PFSK-1 (cell line): Measurements from ENCODE around the gene IFNK.

Experiments
- POLR2AphosphoS5 ChIP-seq: IDR thresholded peaks from 2 replicates; pipeline ENCODE4 v1.6.1; 2012; ENCODE audit warnings: low read depth, mild to moderate bottlenecking, control low read depth, low read length, moderate library complexity
- TF ChIP-seq, protein P1 (sequence below), 2 experiments: IDR thresholded peaks; 2 replicates each; pipeline versions ENCODE4 v1.6.1 to v1.8.0; 2011 to 2012; ENCODE audit warnings: low read depth in 2 of 2, low read length in 2 of 2, control low read depth in 1 of 2, inconsistent platforms in 1 of 2, mild to moderate bottlenecking in 1 of 2, moderate library complexity in 1 of 2; ENCODE audit not compliant: insufficient read depth in 1 of 2

DNA sequence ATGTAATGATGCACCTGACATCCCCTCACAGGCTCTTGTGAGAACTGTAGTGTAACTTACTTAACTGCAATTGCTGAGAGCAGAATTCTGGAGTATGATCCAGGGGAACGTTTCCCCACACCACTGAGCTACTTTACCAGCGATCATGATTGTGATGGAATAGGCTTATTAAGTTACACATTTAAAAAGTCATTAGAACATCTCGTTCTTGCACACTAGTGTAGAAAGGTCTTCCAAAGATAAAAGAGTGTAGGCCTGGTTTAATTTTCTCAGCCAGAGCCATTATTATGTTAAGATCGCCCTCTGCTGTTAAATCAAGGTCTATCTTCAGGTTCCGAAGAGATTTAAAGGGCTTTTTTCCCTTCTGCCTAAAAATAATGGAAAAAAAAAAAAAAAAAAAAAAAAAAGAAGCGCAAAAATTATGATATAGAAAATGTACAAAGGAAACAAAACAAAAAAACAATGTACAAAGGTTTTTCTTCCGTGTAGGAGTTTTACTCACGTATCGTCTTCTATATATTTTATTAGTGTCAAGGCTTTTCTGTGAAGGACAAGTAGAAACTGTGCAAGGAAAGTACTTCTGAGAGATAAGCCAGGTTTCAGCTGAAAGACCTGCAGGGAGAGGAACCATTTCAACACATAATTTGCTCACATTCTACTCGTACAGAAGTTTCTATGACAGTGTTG is 24.1 kb downstream of the IFNK start:
- no peak for TF ChIP-seq POLR2AphosphoS5
- TF ChIP-seq, protein P1, sequence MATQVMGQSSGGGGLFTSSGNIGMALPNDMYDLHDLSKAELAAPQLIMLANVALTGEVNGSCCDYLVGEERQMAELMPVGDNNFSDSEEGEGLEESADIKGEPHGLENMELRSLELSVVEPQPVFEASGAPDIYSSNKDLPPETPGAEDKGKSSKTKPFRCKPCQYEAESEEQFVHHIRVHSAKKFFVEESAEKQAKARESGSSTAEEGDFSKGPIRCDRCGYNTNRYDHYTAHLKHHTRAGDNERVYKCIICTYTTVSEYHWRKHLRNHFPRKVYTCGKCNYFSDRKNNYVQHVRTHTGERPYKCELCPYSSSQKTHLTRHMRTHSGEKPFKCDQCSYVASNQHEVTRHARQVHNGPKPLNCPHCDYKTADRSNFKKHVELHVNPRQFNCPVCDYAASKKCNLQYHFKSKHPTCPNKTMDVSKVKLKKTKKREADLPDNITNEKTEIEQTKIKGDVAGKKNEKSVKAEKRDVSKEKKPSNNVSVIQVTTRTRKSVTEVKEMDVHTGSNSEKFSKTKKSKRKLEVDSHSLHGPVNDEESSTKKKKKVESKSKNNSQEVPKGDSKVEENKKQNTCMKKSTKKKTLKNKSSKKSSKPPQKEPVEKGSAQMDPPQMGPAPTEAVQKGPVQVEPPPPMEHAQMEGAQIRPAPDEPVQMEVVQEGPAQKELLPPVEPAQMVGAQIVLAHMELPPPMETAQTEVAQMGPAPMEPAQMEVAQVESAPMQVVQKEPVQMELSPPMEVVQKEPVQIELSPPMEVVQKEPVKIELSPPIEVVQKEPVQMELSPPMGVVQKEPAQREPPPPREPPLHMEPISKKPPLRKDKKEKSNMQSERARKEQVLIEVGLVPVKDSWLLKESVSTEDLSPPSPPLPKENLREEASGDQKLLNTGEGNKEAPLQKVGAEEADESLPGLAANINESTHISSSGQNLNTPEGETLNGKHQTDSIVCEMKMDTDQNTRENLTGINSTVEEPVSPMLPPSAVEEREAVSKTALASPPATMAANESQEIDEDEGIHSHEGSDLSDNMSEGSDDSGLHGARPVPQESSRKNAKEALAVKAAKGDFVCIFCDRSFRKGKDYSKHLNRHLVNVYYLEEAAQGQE (IDR thresholded peaks at IDR 0.05; ENCODE audit: insufficient read depth in 1 of 2, low read depth in 2 of 2, low read length in 2 of 2), result no peak
